Measurements from ENCODE around the gene TSLP. TPM values are rescaled to one million over a fixed set of nuclear protein-coding genes. Genes with fewer than 3 reads are reported as not detected.

TSLP gene
- total RNA-seq: 4.1 TPM

DNA sequence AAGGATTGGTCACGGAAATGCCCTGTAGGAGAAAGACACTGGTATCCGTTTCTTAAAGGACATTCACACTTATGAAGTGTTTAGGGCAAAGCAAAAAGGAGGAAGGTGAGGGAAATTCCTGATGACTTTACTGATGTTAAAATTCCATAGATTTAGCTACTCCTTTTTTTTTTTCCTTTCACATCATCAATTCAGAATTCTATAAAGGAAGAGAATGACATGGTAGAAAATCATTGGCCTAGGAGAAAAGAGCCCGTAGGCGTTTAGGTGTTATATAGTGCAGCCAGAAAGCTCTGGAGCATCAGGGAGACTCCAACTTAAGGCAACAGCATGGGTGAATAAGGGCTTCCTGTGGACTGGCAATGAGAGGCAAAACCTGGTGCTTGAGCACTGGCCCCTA lies at the start of gene TSLP:
TSS of gene TSLP (plus strand) at position 301 of the 400 bp plus-strand sequence. CDS start 178 bp downstream, outside the sequence.
- DNase-seq (ENCODE audit: low spot score): no peak

DNA sequence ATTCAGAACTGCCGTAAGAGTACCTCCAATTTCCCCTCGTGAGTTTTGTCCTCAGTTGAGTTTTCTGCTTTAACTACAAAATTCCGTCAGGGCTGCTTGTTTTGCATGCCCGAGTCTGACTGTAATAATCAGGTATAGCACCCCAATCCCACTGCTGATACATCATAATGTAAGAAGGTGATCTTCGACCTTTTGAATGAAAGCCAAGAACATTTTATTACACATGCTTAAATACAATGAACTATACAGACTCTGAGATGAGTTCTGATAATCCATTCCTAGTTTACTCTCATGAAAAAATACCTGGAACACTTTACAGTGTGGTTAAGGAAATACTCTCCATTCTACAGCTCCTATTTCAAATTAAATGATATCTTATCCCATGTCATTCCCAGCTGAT lies 49.2 kb upstream of the TSLP start:
- DNase-seq (ENCODE audit: low spot score): no peak

DNA sequence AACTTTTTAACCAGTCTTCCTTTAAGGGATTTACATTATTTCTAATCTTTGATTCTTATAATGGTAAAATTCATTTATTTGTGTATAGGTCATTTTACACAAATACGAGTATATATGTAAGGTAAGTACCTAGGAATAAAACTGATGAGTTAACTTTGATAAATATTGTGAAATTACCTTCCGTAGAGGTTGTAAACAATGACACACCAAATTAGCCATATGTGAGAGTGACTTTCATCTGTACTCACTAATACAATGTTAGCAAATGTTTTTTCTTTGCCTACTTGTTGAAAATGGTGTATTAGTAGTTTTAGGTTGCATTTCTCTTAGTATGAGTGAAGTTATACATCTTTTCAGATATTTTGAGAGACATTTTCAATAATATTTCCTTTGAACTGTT lies 42.6 kb upstream of the TSLP start:
- no peak for DNase-seq (ENCODE audit: low spot score)

DNA sequence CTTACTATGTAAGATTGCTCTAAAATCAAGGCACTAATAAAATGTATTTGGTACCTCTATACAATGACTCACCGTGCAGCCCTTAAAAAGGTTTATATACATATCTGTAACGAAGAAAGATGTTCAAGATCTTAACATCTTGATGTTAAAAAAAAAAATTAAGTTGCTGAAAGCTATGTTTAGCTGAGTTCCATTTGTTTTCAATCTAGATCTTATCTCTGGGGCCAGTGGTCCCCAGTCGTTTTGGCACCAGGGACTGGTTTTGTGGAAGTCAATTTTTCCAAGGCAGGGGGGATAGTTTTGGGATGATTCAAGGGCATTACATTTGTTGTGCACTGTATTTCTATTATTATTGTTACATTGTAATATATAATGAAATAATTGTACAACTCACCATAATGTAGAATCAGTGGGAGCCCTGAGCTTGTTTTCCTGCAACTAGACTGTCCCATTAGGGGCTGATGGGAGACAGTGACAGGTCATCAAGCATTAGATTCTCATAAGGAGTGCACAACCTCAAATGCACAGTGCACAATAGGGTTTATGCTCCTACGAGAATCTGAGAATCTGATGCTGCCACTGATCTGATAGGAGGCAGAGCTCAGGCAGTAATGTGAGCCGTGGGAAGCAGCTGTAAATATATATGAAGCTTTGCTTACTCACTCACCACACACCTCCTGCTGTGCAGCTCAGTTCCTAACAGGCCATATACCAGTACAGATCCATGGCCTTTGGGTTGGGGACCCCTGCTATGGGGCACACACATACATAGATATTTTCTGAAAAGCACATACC lies 27.6 kb upstream of the TSLP start:
- DNase-seq (ENCODE audit: low spot score): no peak

DNA sequence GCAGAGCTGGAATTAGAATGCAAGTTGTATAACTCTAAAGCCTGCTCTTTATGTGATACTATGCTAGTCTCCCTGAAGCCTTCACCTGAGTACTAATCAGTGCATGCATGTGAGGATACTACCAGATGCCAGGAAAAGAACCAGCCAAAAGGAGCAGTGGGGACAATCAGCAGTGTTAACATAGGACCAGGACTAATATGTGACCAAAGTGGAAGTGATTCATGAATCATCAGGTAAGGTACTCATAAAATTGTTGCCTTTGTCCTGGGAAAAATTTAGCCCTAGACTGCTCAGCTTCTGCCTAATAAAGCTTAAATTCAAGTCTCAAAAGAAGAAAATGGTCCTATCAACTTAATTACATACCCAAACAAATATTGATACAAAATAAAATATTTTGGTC lies 13.4 kb upstream of the TSLP start:
- DNase-seq (ENCODE audit: low spot score): no peak

DNA sequence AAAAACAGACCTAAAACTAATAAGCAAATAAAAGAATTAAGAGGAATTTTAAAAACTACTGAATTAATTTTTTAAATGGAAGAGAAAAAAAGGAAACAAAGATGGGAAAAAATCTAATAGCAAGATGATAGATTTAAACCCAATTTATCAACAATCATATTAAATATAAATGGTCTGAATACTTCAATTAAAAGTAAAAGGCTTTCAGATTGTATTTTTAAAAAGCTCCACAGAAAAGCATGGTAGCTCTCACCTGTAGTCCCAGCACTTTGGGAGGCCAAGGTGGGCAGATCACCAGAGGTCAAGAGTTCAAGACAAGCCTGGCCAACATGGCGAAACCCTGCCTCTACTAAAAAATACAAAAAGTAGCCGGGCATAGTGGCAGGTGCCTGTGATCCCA lies 11.3 kb upstream of the TSLP start:
- DNase-seq (ENCODE audit: low spot score): no peak

DNA sequence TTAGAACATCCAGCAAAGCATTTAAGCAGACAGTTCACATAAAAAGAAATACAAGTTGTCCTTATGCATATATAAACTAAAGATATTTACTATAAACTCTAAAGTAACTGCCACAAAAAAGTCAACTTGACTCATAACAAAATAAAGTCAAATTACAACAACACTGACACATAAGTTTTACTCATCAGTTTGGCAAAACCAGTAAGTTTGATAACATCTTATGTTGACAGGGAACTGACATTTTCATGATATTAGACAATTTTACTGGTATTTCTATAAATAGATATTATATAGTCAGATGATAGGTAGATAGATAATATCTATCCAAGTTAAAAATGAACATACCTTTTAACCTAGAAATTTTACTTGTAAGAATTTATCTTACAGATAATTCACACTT lies 9.9 kb upstream of the TSLP start:
- no peak for DNase-seq (ENCODE audit: low spot score)

DNA sequence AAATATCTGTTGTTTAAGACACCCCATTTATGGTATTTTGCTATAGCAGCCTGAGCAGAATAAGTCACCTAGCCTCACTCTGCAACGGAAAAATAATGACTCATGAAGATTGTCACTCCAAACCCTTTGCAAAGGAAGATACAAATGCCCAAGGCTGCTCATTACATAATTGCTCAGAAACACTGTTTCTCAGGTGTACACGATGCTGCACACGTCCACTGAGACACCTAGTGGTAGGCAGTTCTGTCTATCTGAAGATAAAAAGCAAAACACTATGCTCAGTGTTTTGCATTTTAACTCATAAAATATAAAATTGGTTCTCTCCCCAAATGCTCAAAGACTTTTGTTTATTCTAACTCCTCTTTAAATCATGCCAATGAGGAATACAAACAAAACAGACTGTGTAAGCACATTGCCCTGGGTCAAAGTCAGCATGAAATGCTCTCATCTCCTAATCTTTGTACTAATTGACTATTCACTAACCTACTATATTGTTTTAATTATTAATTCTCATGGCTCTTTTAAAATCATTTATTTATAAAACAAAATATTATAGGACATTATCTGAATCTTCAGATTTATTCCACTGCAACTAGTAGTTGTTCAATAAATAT lies 7.7 kb upstream of the TSLP start:
- no peak for DNase-seq (ENCODE audit: low spot score)

DNA sequence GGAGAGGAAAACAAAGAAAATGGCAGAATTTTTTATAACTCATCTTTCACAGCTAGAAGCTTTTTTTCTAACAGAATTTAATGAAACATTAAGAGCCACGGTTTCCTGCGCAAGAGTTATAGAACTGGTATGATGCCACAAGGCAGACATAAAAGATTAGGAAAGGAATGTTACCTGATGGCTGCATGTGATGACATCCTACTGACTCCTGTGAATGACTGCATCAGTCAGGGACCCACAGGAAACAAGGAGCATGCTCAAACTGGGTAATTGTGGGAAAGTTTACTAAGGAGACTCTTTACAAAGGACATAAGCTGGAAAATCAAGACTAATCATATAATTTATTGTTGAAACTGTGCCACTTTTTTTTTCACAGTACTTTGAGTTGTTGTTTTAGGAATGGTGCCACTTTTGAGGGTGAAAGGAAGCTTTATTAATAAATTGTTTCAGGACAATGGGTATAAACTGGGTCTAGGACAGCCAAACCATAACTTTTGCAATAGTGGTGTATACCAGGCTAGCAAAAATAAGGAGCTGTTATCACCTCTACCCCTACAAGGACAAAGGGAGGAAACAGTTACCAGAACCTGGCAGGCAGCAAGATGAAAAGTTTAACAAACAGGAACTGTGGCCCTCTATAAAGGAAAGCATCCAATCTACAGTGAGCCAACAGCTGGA lies 5.1 kb upstream of the TSLP start:
- DNase-seq (ENCODE audit: low spot score): no peak

DNA sequence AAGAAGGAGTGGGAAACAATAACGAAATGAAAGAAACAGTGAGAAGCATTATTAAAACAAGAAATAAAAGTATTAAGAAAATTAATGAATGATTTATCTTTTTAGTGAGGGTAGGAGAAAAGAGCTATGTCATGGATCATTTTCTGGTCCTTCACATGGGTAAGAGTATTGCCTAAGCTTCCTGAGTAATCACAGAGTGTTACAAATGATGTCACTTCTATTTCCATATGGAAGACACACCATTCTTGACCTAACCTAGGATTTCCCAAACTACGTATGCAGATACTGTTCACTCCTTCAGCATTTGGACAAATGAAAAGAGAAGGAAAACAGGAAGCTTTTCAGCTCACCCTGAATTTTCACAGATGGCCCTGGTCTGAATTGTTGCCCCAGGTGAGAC lies 3.3 kb upstream of the TSLP start:
- no peak for DNase-seq (ENCODE audit: low spot score)

DNA sequence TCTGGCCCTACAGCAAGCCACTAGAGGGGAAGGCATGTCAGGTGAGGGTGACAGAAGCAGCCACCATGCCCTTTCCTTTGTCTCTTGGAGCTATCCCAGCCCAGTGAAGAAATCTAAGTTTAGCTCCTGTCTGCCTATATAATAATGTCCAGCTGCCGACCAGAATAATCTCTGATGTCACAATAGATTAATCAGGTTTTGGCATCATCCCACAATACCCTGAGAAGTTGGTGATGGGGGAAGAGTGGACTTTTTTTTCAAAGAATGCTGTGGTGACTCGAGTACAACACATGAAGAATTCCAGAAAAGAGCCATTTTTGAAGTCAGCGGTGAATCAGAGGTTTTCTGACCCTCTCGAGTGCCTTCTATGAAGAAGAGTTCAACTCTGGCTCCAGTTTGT lies 1.7 kb upstream of the TSLP start:
- DNase-seq (ENCODE audit: low spot score): no peak

DNA sequence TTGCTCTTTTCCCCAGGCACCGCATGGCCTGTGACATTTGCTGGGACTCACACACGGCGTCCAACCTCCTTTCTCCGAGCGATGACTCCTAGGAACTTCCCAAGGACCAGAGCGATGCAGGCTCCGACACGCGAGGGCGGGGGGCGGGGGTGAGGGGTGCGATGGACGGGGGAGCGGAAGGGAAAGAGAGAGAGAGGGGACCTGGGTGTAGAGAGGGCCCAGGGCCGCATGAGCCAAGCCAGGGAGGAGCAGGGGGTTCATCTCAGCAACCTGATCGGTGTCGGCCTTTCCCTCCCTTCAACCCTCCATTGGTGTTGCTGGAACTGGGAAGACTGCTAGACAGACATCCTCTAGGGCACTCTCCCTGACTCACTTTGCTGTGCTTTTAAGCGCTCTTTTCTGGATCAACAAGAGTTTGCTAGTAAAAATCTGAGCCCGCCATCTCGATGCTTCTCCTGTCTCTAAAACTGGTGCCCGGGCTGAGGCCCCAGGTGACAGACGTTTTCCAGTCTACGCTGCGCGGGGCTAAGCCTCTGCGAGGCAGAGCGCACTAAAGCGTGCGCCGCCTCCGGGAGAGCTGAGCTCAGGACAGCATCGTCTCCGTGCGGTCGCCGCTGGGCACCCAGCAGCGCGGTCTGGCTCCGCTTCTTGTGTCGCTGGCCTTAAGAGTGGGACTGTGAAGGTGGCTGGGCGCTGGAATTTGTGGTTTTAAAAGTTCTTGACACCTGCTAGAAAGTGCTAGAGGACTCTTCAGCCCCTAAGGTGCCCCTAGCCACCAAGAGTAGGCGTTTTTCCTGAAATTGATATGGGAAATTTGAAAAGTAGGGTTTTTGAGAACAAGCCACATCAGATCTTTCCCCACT lies 1.0 kb upstream of the TSLP start:
- DNase-seq (ENCODE audit: low spot score): no peak

DNA sequence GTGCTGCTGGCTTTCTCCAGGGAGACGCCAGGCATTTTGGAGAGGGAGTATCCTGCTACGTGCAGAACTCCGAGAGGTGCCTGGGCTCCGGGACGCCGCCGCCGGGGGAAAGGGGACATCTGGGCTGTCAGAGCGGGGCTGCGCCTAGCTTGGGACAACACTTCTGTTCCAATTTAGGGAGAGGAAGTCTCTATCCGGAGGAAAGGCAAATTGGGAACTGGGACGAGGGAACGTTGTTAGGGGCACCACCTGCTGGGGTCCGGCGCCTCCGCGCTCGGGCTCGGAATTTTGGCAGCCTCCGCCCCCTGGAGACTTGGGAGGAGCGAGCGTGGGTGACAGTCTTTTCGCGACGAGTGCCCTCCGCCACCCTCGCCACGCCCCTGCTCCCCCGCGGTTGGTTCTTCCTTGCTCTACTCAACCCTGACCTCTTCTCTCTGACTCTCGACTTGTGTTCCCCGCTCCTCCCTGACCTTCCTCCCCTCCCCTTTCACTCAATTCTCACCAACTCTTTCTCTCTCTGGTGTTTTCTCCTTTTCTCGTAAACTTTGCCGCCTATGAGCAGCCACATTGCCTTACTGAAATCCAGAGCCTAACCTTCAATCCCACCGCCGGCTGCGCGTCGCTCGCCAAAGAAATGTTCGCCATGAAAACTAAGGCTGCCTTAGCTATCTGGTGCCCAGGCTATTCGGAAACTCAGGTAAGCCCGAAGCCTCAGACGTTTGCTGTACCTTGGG lies 1.6 kb downstream of the TSLP start:
- DNase-seq (ENCODE audit: low spot score): peak; percentile 44

DNA sequence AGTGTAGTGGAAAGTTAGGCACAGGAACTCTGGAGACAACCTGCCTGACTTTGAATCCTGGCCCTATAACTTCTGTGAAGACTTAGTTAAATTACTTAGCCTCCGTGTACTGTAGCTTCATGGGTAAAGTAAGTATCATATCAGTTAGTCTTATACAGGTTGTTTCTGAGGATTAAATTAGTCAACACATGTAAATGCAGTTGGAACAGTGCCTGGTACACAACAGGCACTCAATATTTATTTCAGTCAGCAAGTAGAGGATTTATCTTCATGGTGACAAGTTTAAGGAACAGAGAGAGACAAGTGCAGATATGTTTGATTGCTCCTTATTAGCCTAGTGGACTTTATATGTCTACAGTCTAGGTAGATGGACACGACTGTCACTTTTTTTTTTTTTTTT lies 2.7 kb downstream of the TSLP start:
- DNase-seq (ENCODE audit: low spot score): no peak

DNA sequence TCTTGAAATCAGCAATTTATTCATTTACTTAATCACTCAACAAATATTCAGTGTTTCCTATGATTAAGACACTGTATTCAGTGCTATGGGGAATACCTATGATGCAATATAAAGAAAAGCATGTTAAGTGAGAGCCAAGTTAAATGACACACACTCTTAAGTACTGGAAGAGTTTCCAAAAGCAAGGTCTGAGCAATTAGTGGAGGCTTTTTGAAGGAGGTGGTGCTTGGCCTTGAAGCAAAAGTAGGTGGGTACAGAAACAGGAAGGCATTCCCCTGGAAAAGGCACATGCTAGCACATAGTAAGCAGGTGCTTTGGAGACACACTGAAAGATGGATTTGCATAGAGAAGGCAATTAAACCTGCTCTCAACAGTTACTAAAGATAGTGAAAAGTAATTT lies 4.0 kb downstream of the TSLP start:
- no peak for DNase-seq (ENCODE audit: low spot score)

DNA sequence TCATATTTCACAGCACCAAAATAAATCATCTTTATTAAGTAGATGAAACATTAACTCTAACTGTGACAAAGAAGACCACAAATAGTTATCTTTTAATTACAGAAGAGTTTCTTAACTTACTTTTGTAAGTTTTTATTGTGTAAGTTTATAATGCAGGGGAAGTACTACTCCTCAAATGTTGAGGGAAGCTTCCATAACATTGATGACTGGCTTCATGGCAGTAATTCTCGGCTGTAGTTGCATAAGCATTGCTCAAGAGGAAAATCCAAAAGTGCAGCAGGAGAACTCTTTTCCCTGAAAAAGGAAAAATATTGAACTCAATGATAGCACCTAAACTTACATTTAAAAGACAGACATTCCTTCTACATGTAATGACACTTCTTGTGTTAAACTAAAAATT lies 4.6 kb downstream of the TSLP start:
- DNase-seq (ENCODE audit: low spot score): no peak

DNA sequence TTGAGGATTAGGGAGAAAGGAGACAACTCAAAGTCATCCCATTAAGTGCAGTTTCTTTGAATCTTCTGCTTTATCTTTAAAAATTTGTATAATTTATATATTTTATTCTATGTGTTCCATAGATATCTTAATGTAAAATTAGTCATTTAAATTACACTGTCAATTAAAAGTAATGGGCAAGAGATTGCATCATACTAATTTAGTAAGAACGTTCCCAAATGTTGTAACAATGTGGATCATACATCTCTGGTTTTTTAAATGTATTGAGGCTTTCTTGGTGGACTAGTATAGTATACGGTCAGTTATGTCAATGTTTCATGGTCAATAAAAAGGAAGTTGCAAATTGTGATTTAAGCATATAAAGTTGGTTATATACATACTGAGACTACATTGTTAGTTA lies 6.2 kb downstream of the TSLP start:
- DNase-seq (ENCODE audit: low spot score): no peak

DNA sequence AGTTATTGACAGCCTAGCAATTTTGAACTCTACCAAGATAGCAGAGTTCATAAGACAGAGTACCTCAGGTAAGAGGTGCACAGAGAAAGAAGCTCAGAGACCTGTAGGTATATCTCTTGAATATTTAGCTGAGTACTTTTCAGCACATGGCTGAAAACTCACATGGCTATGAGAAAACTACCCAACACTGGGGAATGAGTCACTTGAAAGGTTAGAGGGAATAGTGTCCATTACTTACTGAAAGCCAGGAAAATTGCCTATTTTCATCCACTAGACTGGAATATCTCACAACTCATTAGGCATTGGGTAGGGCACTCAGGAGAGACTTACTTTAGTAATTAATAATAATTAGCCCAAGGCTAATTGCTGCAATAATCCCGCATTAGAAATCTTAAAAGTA lies 8.3 kb downstream of the TSLP start:
- DNase-seq (ENCODE audit: low spot score): no peak

DNA sequence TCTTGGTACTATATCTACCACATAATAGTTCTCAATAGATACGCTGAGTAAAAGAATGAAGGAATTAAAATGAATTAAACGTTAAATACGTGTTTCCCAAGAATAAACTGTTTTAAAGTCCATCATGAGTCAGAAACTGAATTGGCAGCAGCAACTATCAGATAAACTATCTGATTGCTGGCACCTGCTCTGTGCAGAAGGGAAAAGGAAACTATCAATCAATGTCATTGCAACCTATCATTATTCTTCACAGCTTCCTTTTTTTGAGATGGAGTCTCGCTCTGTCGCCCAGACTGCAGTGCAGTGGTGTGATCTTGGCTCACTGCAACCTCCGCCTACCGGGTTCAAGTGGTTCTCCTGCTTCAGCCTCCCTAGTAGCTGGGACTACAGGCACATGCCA lies 11.8 kb downstream of the TSLP start:
- no peak for DNase-seq (ENCODE audit: low spot score)

DNA sequence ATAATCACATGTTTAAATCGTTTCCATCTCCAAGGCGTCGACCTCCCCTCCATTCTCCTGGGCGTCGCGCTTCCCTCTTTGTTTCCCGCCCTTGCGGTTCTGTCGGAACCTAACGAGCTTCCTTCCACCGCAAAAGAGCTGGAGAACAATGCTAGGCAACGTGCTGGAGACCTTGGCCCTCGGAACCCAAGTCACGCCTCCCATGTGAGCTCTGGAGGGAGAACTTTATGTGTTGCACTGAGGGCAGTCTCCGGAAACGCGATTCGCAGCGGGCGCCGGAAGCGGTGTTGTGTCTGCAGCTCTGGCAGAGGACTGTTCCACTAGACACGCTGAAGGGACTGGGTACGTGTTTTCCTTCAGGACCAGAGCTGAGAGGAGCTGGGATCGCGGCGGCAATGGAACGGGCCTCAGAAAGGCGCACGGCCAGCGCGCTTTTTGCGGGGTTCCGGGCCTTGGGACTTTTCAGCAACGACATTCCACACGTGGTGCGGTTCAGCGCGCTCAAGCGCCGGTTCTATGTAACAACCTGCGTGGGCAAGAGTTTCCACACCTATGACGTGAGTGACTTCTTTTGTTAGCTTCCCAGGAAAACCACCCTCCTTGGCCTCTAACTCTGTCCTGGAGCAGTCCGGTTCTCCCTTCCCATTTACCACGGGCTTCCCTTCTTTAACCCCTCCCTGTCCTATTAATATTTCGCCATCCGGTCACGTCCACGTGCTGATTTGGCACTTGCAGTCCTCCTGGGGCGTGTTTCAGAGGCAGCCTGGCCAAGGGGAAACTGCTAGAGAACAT lies 20.7 kb downstream of the TSLP start, which contains the start of gene WDR36:
TSS of gene WDR36 (plus strand) at position 287 of the 792 bp plus-strand sequence. CDS start at position 396, 109 bp downstream.
- peak; percentile 88 for DNase-seq (ENCODE audit: low spot score)

All from mucosa of gallbladder (tissue), 1 donor.